H1 (cell line): ENCODE results near the gene AMN1. TPM values are rescaled to one million over a fixed set of nuclear protein-coding genes. Genes with fewer than 3 reads are reported as not detected.

Source experiments
- ASH2L ChIP-seq: fragments of 200-600, 300-600 bp; sonication (generic); IDR thresholded peaks from one replicate; pipeline ENCODE4 v1.7.1; 2017; ENCODE audit warnings: low read length
- ATF3 ChIP-seq: IDR thresholded peaks from 2 replicates; pipeline ENCODE4 v1.6.1; 2011; ENCODE audit warnings: low read depth, mild to moderate bottlenecking, low read length; ENCODE audit not compliant: insufficient read depth
- BACH1 ChIP-seq: IDR thresholded peaks from 2 replicates; pipeline ENCODE4 v1.6.1; 2012; ENCODE audit warnings: low read length, improper control_type of control experiment
- BRCA1 ChIP-seq: IDR thresholded peaks from 2 replicates; pipeline ENCODE4 v1.6.1; 2012; ENCODE audit warnings: low read depth, low read length, improper control_type of control experiment
- CBX5 ChIP-seq: fragments of 300-800, 300-1000 bp; sonication (generic); IDR thresholded peaks from 2 replicates; pipeline ENCODE4 v1.7.1; 2016; ENCODE audit warnings: antibody characterized with exemption, low read length, low read depth
- CHD1 ChIP-seq: IDR thresholded peaks from 2 replicates; pipeline ENCODE4 v1.6.1; 2012; ENCODE audit warnings: low read depth, low read length, improper control_type of control experiment
- CHD2 ChIP-seq: IDR thresholded peaks from 2 replicates; pipeline ENCODE4 v1.6.1; 2012; ENCODE audit warnings: low read length, improper control_type of control experiment
- FOSL1 ChIP-seq: IDR thresholded peaks from 2 replicates; pipeline ENCODE4 v1.6.1; 2011; ENCODE audit warnings: mild to moderate bottlenecking, low read depth, low read length, moderate library complexity; ENCODE audit not compliant: insufficient read depth
- GABPA ChIP-seq: IDR thresholded peaks from 2 replicates; pipeline ENCODE4 v1.6.1; 2011; ENCODE audit warnings: mild to moderate bottlenecking, low read length, moderate library complexity, borderline replicate concordance; ENCODE audit not compliant: insufficient read depth
- GTF2F1 ChIP-seq: IDR thresholded peaks from 2 replicates; pipeline ENCODE4 v1.6.1; 2012; ENCODE audit warnings: low read depth, low read length, improper control_type of control experiment, borderline replicate concordance
- HDAC6 ChIP-seq: IDR thresholded peaks from one replicate; pipeline ENCODE4 v1.7.1; 2012; ENCODE audit warnings: low read depth, mild to moderate bottlenecking, inconsistent platforms, low read length, moderate library complexity
- MAX ChIP-seq: IDR thresholded peaks from 2 replicates; pipeline ENCODE4 v1.6.1; 2012; ENCODE audit warnings: inconsistent platforms
- NANOG ChIP-seq: IDR thresholded peaks from 2 replicates; pipeline ENCODE4 v1.6.1; 2011; ENCODE audit warnings: low read length, low read depth, mild to moderate bottlenecking, inconsistent platforms; ENCODE audit not compliant: insufficient read depth, poor library complexity, severe bottlenecking
- RAD21 ChIP-seq, 2 experiments: IDR thresholded peaks in 1 of 2; conservative IDR thresholded peaks in 1 of 2; 2 replicates each; pipeline ENCODE4 v1.6.1; 2011; ENCODE audit warnings: low read depth in 2 of 2, low read length in 2 of 2, improper control_type of control experiment in 1 of 2, inconsistent platforms in 1 of 2, mild to moderate bottlenecking in 1 of 2, moderate library complexity in 1 of 2
- RNF2 ChIP-seq: fragments of 200-900, 300-1000 bp; sonication (generic); IDR thresholded peaks from 2 replicates; pipeline ENCODE4 v1.7.1; 2016; ENCODE audit warnings: borderline replicate concordance, low read depth, mild to moderate bottlenecking, antibody characterized with exemption, low read length; ENCODE audit not compliant: poor library complexity, severe bottlenecking; ENCODE audit errors: missing control alignments
- RXRA ChIP-seq: IDR thresholded peaks from 2 replicates; pipeline ENCODE4 v1.6.1; 2011; ENCODE audit warnings: low read depth, mild to moderate bottlenecking, low read length, moderate library complexity; ENCODE audit not compliant: insufficient read depth
- SAP30 ChIP-seq: fragments of 300-600 bp; sonication (generic); IDR thresholded peaks from 2 replicates; pipeline ENCODE4 v1.7.1; 2012; ENCODE audit warnings: low read length, moderate library complexity, mild to moderate bottlenecking, inconsistent platforms; ENCODE audit not compliant: insufficient read depth, insufficient replicate concordance
- SIN3A ChIP-seq, 2 experiments: IDR thresholded peaks in 1 of 2; conservative IDR thresholded peaks in 1 of 2; 2 replicates each; pipeline ENCODE4 v1.6.1; 2011 to 2012; ENCODE audit warnings: low read length in 2 of 2, improper control_type of control experiment in 1 of 2, low read depth in 1 of 2, mild to moderate bottlenecking in 1 of 2
- SP1 ChIP-seq: IDR thresholded peaks from 2 replicates; pipeline ENCODE4 v1.6.1; 2011; ENCODE audit warnings: low read depth, low read length
- TEAD4 ChIP-seq: IDR thresholded peaks from 2 replicates; pipeline ENCODE4 v1.6.1; 2012; ENCODE audit warnings: low read depth, low read length, inconsistent platforms, mixed read lengths
- USF2 ChIP-seq: IDR thresholded peaks from 2 replicates; pipeline ENCODE4 v1.6.1; 2011; ENCODE audit warnings: low read length, improper control_type of control experiment
- YY1 ChIP-seq: IDR thresholded peaks from 2 replicates; pipeline ENCODE4 v1.6.1; 2011; ENCODE audit warnings: low read depth, mild to moderate bottlenecking, low read length
- polyA plus RNA-seq, 7 experiments: library from polyadenylated mRNA; depleted of rRNA in 3 of 7; stranded (reverse) in 5 of 7; unstranded in 2 of 7; fragments of >200 nt in 5 of 7; fragments of 200-250 nt in 2 of 7; gene quantifications; 1 replicate in 5 of 7; 2 replicates in 1 of 7; 4 replicates in 1 of 7; pipeline versions ENCODE4 v1.2.1 to v1.2.3, GENCODE V29; 2011 to 2013; ENCODE audit warnings: missing spikeins in 2 of 7, mixed read lengths in 2 of 7
- total RNA-seq: library from RNA; stranded (reverse); fragmentation: NEBNext Ultra II Directional; extraction: Animal tissue kit (Norgen Biotek cat#: 25700); gene quantifications from 2 replicates; pipeline ENCODE4 v1.2.1, GENCODE V29; 2021

AMN1 gene
- total and polyA plus RNA-seq, 2 of the 8 experiments (the other 6 are each of a cell fraction or from before 2014, with no cell fraction given): 7.5 to 13.8 TPM

DNA sequence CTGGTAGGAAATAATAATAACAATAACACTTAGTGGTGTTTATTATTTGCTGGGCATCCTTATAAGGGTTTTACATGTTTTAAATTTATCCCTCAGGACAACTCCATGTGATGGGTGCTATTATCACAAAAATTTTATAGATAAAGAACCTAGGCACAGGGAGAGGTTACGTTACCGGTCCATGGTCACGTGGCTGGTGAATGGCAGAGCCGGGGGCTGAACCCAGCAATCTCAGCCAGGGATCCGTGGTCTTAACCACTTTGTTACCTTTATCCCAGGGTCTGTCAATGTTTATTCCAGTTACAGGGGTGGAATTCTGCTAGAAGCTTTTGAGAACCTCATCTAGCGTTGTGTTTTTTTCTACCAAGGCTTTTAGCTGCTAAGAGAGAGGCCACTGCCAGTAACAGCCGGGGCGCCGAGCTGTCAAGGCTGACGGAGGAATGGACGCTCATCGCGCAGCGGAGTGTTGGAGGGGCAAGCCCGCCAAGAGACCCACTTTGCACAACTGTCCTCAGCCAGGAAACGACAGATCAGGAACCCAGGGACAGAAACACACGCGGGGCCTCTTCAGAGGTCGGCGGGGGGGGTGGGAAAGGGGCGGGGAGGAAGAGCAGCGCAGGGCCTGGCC is 418 bp downstream of the AMN1 start (continued):
- TF ChIP-seq USF2: peak; percentile 63
- no peak for TF ChIP-seq SP1
- no peak for TF ChIP-seq CHD1
- no peak for TF ChIP-seq RXRA
- no peak for TF ChIP-seq YY1
- TF ChIP-seq CBX5: no peak
- TF ChIP-seq SIN3A (conservative IDR thresholded peaks at IDR 0.05 in 1 of 2, IDR thresholded peaks at IDR 0.05 in 1 of 2; ENCODE audit: low read depth in 1 of 2, low read length in 2 of 2): peak; percentile 55 to 67; a peak in 1 of 4 replicates
- TF ChIP-seq GTF2F1: no peak
- TF ChIP-seq RAD21 (IDR thresholded peaks at IDR 0.05 in 1 of 2, conservative IDR thresholded peaks at IDR 0.05 in 1 of 2; ENCODE audit: low read depth in 2 of 2, low read length in 2 of 2): no peak
- TF ChIP-seq BRCA1: no peak
- TF ChIP-seq ASH2L: no peak
- 0 out of 2 replicates have a peak, but pooled peaks have one; percentile 28 for TF ChIP-seq ATF3
- TF ChIP-seq MAX: 0 out of 2 replicates have a peak, but pooled peaks have one; percentile 31
- TF ChIP-seq BACH1: no peak
- TF ChIP-seq TEAD4: no peak
- peak; percentile 96 for TF ChIP-seq SAP30
- TF ChIP-seq HDAC6: no peak
- no peak for TF ChIP-seq RNF2
- no peak for TF ChIP-seq GABPA
- TF ChIP-seq NANOG: no peak
- TF ChIP-seq CHD2: no peak
- TF ChIP-seq FOSL1: no peak
